NCI-H69 (cell line): ENCODE measurements around the gene TCEA3.

Source experiments
- DNase-seq: peaks from one replicate; lab custom pipeline; 2025; lab: John Stamatoyannopoulos, UW

Gene TCEA3

DNA sequence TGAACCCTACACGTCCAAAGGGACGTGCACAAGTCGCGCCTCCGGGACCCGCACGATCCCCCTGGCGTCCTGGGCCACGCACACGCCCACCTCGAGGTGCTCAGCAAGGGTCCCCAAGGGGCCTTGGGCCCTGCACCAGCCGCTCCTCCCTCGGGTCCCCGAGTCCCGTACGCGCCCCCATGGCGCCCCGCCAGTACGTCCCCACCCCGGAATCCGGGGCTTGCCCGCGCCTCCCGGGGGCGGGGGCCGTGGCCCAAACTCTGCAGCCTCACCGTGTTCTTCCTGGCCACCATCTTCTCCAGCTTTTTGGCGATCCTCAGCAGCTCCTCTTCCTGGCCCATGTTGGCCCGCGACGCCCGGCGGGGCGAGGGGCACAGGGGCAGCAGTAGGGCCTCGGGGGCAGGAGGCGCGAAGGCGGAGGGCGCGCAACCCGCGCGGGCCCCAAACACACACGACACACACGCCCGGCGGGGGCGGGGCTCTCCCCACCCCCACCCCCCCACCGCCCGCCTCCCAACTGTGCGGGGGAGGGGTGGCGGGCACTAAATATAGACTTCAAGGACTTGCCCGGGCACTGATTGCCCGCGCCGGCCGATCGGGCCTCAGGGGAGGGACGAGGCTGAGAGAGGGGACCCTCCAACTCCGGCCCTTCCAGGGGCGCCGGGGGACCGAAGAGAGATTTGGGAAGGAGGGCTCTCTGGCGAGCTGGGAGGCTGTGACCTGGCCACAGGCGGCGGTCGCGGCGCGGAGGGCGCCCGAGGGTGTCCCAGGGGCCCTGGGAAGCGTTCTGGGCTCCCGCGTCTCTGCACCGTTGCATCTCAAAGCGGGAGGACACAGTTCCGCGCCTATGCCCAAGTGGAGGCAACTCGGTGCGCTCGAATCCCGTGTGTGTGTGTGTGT, at the start of gene TCEA3:
Gene TCEA3, minus strand, starts transcription at position 456 of the 900 bp plus-strand sequence. Its CDS starts 115 bp downstream, at position 341.
- DNase-seq = peak; percentile 58

DNA sequence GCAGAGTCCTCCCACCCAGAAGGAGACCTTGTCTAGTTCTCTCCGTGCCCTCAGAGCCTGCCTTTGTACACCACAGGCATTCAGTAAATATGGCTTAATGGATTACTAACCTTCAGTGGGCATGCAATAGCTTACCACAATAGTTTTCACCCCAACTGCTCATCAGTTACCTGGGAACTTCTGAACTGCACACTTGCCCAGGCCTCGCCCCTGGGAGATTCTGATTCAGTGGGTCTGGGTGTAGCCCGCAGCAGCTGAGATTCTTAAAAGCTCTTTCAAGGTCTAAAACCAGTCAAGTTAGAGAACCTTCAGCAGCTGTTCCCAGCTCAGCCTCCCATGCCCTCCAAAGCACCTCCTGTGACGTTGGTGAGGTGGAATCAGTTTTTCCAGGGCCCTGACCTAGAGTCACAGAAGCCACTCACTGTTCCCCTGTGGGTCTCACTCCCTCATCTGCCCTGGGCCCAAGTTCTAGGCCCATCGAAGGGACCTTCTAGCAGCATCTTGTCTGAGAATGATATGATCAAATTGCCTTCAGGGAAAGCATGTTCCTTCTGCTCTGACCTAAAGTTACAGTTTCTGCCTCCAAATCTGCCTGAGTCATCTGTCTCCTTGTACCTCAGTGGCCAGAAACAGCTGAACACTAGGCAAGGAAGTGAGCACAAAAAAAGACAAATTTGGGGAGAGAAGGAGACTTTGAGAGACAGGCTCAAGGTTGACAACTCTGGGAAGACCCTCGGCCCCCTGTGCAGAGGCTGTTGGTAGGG, 48.7 kb upstream of the TCEA3 start:
- DNase-seq = no peak

DNA sequence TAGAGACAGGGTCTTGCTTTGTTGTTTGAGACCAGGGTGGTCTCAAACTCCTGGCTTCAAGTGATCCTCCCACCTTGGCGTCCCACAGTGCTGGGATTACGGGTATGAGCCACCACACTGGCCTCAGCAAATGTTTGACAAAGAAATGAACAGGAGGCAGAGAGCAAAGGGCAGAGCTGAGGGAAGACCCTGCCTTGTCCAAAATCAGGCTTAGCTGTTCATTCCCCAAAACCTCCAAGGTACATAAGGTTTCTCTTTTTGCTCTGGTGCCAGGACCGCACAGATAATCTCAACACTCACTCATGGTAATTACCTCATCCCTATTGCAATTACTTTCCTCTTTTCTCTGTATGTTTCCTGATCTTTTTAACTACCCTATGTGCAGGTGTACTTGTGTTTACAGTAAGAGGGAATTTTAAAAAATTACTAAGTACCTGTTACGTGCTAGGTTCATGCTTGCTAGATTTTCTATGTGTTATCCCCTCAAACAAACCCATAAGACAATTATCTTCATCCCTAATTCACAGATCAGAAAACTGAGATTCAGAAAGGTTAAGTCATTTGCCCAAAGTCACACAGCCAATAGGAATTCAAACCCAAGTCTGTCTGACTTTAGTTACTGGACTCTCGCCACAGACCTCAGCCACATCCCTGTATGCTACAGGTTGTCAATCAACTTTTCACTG, 47.9 kb upstream of the TCEA3 start:
- no peak for DNase-seq

DNA sequence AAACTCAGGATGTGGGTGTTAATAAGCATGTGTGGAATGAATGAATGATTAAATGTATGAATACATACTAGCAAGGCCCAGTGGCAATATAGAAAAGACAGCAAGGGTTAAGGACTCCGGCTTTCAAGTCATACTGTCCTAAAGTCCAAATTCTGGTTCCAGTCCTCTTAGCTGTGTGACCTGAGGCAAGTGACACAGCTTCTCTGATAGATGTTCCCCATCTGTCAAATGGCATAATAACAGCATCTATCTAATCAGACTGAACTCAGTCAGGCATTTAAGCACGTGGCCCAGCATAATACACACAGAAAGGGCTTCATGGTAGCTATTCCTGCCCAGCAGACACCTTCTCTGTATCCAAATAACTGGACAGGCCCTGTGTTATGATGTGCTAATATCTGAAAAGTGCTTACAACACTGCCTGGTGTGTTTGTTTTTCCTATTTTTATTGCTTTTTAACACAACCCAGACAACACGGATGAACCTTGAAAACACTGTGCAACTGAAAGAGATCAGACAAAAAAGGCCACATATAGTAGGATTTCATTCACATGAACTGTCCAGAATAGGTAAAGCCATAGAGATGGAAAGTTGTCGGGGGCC, 47.0 kb upstream of the TCEA3 start:
- DNase-seq = no peak

DNA sequence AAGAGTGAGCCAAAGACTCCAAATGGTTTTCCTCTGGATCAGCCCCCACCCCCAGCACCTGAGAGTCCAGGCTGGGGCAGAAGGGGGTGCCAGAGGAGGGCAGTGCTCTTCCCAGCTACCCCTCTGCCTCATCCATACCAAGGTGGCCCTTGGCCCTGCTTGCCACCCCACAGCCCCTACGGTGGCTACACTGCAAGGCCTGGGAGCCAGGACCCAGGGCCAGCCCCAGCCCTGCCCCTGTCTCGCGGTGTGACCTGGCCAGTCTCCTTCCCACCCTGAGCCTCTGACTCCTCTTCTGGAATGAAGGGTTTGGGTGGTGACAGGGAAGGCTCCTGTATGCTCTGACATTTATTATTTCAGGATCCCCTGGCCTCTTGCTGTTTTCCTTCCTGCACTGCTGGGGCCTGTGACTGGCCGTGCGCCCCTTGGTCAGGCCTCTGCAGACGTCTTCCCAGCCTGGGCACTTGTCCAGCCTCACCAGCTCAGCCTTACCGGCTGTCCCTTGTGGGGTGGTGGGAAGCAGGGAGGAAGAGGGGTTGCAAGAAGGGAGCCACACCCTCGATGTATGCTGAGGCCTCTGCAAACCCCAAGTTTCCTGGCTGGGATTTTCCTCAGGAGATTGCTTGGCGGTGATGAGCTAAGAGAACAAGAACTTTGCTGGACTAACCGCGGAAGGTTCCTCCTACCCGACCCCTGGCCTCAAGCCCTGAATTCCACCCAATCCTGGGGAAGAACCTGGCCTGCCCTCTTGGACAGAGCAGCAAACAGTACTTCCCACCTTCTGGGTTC, 45.9 kb upstream of the TCEA3 start:
- DNase-seq = no peak

DNA sequence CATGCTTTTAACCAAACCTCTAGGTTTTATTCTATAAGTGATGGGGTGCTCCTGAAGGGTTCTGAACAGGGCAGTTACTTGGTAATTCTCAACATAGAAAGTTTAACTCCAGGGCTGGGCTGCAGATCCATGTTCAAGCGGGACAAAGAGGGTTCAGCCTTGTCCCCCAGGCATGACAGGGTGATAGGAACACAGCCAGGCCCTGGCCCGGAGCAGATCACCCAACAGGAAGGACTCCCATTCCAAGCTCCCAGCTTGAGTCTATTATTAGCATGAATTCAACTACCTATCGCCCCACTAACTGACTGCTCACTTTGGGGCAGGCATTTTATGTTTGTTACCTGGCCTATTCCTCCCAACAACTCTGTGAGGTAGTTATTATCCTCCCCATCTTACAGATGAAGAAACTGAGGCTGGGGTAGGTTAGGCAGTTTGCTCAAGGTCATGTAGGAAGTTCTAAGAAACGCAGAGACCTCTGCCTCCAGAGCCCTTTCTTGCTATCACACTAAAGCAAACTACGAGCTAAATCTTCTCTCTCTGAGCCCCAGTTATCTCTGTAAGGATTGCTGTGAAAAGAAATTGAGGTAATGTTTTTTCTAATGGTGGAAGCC, 44.9 kb upstream of the TCEA3 start:
- DNase-seq = no peak

DNA sequence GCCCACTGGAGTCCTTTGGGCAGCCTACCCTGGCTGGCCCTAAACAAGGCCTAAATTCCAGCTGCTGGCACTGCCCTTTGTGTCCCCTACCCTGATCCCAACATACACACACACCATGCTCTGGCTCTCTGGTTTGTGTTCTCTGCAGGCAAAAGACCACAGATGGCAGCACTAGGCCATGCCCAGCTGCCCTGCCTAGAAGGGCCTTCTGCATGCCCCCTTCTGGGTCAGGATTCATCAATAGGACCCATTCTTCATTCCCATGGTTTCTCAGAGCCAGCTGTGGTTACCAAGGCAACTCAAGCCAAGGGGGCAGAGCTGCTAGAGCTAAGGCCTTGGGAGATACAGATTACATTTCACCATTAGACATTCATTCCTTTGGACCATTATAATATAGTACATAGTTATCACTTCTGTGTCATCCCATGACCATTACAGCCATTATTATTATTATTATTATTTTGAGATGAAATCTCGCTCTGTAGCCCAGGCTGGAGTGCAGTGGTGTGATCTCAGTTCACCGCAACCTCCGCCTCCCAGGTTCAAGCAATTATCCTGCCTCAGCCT, 42.0 kb upstream of the TCEA3 start:
- no peak for DNase-seq

DNA sequence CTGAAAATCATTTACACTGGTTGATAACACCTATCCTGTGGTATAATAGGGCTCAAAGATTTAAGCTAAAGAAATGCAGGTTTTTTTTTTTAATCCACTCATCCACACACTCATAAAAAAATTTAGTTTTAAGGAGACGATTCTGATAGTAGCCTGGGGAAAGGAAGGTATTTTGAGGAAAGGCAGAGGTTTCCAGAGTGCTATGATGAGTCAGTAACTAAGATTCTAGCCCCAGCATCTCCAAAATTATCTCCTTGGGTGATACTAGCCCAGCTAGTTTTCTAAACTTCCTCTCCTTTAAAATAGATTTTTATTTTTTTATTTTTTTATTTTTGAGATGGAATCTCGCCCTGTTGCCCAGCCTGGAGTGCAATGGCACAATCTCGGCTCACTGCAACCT, 38.7 kb upstream of the TCEA3 start:
- no peak for DNase-seq

DNA sequence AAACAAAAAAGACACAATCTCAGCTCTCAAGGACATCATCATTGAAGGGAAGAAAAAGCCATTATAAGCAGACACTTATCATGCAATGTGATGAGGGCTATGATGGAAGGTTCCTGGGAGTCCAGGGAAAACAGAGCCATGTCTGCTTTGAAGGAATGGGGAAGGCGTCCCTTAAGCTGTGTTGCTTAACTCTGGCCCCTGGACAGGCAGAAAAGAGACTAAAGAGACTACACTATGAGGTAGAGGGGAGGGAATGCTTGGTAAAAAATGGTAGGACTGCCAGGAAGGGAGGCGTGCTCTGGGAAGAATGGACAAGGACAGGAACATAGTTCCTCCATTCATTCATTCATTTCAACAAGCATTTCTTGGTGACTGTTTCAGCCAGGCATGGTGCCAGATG, 38.2 kb upstream of the TCEA3 start:
- no peak for DNase-seq

DNA sequence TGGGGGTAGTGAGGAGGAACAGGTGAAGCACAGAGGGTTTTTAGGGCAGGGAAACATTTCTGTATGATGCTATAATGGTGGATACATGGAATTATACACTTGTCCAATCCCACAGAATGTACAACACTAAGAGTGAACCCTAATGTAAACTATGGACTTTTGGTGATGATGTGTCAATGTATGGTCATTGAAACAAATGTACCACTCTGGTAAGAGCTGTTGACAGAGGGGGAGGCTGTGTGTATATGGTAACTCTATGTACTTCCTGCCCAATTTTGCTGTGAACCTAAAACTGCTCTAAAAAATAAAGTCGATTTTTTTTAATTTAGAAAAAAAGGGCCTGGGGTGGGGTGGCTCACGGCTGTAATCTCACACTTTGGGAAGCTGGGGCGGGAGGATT, 36.5 kb upstream of the TCEA3 start:
- no peak for DNase-seq

DNA sequence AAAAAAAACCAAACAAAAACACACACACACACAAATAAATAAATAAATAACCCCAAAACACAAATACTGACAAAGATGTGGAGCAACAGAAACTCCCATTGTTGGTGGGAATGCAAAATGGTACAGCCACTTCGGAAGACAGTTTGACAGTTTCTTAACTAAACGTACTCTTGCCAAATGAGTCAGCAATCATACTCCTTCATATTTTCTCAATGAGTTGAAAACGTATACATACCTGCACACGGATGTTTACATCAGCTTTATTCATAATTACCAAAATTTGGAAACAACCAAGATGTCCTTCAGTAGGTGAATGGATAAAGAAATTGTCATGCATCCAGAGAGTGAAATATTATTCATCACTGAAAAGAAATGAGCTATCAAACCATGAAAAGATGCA, 36.0 kb upstream of the TCEA3 start:
- no peak for DNase-seq

DNA sequence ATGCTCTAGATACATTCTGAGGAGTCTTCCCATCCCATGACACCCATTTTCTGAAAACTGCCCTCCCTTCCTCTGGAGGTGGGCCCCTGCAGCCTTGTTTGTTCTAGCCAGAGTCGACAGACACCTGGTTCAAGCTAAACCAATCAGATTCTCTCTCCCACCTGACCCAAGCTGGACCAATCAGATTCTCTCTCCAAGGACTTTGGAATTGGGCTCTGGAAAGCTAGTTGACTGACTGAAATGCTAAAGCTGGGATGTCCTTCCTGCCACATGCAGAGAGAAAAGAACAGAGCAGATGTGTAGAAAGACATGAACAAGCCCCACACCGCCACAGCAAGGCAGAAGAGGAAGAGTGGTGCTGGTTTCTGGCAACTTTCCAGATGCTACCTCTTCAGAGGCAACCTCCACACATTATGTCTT, 34.8 kb upstream of the TCEA3 start:
- peak; percentile 17 for DNase-seq

DNA sequence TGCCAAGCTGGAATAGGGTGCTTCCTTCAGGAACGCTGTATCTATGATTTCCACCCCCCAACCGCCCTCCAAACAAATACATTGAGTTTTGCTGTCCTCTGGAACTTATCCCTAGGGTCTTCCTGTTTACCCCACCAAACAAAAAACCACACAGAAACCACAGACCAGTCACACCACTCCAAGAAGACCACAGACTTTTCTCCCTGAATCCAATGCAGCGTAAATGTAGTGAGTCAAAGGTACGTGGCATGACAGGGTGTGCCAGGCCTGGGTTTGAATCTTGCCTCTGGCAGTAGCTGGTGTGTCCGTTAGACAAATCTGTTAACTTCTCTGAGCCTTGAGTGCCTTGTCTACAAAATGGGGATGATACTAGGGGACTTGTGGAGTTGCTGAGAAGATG, 31.7 kb upstream of the TCEA3 start:
- no peak for DNase-seq

DNA sequence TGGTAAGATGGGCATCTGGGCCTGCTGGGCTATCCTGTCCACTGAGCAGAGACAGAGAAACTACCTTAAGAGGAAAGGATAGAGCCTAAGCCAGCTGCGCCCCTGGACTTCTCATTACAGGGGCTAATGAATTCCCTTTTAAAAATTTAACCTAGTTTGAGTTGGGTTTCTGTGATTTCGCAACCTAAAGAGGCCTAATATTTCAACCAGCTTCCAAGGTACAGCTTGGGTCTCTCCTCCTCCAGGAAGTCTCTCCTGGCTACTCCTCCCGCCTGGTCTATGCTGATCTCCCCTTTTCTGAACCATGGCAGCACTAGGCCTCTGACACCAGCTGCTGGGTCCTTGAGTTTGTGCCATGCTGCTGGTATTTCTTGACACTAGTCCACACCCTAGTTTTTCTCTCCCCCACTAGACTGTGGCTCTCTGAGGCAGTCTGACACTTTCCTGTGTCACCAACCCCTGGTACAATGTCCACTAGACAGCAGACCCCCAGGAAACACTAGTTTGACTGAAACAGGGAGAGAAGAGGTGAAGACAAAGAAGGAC, 29.0 kb upstream of the TCEA3 start:
- no peak for DNase-seq

DNA sequence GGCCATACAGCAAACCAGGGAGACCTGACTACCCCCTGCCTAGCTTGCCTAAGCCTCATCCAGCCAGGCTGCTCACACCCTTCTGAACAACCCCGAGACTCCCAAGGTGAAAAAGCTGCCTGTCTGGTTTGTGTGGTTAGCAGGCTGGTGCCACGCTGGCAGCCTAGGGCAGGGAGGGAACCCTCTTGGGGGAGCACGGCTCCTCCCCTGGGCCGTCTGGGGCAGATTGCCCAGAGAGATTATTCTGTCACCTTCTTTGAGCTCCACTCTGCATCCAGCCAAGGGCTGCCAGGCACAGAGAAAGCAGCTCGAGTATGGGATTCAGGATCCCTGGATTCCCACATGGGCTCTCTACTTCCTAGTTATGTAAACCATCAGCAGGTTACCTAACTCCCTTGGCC, 27.5 kb upstream of the TCEA3 start:
- DNase-seq = peak; percentile 45

DNA sequence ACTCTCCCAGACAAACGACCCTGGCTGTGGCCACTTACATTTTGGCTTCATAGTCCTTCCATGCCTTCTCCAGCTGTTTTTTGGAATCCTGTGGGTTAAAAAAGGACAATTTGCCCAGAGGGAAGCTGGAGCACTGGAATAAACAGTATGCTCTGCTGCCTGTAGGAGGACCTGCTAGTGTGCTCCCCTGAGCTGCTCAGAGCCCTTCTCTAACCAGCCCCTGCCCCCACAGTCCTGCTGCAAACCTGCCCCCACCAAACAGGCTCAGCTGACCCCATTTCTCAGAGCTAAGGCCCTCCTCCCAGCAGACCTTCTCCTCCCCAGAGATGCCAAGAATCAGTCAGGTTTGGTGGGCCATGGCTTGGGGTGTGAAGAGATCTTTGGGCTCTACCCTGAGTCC, 26.9 kb upstream of the TCEA3 start:
- DNase-seq = no peak

DNA sequence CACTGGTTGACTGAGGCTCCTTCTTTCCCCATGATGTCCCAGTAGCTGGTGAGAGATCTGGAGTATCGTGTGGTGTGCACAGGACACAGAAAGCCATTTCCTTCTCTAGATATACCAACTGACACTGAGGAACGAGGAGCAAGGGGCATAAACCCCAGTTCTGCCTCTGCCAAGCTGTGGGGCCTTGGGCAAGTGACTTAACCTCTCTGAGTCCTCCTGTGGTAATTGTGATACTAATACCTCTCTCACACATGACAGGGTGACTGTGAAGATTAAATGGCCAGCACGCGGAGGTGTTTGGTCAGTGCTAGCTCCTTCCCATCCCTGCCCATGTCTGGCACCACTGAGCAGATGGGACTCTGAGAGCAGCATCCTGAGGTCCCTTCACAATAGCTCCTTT, 26.3 kb upstream of the TCEA3 start:
- DNase-seq = no peak

DNA sequence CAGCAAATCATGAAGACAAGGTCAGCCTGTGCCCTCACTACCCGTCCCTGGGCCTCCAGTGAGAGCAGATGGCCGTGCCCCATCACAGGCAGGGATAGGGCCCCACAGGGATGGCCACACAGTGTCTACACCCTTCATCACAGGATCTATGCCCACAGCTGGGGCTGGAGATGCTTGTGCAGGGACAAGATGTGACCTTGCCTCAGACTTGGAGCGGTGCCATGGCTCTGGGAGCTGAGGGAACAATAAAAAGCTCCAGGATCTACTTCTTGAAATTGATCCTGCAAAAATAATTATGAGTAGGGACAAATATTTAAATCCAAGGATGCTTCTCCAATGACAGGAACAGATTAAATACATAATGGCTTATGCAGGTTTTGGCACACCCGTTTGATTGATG, 25.4 kb upstream of the TCEA3 start:
- DNase-seq = peak; percentile 57

DNA sequence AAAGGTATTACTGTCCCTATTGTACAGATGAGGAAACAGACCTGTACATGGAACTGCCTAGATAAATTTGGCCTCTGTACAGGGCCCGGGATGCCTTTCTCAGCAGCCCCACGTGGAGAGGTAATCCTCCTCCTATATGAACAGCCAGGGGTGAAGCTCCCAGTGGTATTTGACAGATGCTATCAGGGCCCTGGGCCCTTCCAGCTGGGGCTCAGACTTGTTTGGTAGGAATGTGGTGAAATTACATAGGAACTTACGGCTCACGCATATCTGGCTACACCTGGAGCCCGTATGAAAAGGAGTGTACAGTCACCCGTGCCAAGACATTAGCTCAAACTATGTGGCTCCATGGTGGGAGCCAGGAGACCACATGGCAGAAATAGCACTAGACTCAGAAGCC, 24.8 kb upstream of the TCEA3 start:
- peak; percentile 5 for DNase-seq

DNA sequence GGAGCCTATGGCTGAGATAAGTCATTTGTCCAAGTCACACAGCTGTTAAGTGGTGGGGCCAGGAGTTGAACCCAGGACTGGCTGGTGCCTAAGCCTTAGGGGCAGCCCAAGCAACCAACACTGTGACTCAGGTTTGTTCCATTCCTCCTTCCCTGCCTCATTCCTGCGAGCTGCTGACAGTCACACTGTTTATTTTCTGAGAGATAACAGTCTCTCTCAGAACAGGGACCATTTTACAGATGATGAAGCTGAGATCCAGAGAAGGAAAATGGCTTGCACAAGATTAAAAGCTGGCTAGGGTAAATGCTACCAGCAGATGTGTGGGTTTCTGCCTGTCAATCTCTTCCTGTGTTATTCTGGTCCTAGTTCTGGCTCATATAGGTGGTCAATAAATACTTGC, 24.3 kb upstream of the TCEA3 start:
- no peak for DNase-seq
